GM18861 (cell line): Measurements from ENCODE around the gene VGLL4.

Experiments used
- ATAC-seq: cut with Tn5 transposase; IDR thresholded peaks from one replicate; pipeline ENCODE4 v1.9.1; 2021; ENCODE audit not compliant: unreplicated experiment

The VGLL4 gene

DNA sequence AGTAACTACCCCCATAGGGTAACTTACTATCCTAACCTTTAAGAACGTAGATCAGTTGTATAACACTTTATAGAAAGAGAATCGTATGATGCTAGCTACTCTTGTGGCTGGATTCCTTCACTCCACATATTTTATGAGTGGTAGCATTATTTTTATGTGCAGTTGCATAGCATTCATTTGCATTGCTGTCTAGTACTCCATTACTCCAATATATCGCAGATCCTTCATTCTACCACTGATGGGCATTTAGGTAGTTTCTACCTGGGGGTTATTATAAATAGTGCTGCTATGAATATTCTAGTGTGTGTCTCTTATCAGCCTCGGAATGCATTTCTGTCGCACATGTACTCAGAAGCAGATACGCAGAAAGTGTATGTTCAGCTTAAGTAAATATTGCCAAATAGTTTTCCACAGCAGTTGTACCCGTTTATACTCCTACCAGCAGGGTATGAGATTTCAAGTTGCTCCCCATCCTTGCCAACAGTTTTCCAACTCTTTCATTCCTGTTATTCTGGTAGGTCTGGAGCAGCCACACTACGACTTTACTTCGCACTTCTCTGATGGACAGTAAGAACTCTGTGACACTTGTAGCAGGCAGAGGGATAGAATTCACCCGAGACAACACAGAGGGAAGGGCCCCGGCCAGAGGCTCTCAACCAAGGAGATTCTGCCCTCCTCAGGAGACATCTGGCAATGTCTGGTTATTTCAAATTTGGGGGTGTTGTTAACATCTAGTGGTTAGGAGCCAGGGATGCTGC lies 9.8 kb upstream of the VGLL4 start:
- ATAC-seq = no peak

DNA sequence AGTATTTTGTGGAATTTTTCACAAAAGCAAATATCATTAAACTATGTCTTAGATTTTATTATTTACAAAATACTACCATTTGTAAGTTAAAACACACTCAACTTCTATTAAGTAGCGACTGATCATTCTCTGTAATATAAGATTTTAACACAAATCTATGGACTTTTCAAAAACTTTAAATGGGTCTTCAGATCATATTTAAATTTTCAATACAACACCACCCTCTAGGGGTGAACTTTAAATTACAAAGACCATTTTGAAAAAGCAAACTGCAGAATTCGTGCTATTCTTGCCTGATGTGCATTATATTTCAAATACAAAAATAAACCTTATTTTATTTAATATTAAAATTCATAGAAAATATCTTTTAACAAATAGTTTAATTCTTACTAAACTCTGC lies 8.2 kb upstream of the VGLL4 start:
- ATAC-seq = no peak

DNA sequence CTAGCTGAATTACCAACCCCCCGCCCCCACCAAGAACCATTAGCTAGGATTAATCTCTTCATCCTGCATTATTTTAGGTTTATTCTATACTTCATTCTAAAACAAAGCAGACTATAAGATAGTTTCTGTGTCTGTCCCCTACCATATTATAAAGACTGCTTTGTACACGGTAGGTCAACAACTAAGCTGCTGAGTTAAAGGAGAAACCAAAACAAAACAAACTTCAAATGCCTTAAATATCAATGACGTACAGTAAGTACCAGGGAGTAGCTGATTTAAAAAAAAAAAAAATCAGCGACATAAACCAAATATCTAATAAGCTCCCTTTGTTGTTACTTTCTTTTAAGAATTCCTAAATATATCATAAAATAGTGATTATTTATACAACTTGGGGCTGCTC lies 7.8 kb upstream of the VGLL4 start:
- ATAC-seq = no peak

DNA sequence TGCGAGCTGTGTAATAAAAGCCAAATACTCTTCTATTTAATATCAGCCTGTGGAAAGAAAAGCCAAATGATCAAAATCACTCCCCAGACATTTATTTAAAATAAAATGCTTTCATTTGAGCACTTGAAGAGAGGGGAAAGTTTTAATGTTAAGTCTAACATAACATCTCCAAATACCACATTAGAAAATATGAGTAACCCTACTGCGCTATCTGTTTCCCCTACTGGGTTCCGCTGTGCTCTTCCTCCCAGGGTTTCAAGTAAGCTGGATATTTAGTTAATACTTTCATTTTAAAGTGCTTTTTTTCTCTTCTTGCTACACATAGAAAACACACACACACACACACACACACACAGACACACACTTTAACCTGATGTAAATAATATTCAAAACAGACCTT lies 6.7 kb upstream of the VGLL4 start:
- no peak for ATAC-seq

DNA sequence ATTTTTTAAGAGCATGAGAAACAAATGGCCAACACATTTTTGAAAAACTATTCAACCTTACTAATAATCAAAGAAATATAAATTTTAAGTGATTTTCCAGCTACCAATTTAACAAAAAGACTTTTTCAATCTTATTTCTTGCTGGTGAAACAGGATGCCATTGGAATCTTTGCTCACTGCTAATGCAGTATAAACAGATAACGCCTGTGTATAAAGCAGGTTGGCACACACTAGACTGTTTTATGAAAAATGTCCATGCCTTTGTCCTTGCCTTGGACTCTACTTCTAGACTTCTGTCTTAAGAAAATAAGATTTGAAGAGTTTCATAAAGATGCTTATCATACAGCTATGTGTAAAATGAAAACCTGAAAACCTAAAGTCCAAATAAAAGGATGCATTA lies 5.0 kb upstream of the VGLL4 start:
- no peak for ATAC-seq

DNA sequence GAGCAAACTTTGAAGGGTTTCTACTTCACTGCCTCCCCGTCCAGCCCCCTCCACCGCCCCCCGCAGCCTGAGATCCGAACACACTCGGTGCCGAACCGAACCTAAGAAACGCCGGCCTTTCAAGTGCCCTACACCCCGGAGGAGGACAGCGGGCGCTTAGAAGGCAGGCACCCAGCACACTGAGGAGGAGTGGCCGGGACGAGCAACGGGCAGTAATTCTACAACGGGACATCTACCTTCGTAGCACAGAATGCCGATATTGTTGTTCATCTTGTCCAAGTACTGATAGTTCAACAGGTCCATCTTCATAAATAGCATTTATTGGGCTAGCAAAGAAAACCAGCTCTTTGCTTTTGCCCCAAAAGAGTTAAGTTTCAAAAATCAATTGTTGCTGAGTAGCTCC lies 513 bp downstream of the VGLL4 start:
- no peak for ATAC-seq

DNA sequence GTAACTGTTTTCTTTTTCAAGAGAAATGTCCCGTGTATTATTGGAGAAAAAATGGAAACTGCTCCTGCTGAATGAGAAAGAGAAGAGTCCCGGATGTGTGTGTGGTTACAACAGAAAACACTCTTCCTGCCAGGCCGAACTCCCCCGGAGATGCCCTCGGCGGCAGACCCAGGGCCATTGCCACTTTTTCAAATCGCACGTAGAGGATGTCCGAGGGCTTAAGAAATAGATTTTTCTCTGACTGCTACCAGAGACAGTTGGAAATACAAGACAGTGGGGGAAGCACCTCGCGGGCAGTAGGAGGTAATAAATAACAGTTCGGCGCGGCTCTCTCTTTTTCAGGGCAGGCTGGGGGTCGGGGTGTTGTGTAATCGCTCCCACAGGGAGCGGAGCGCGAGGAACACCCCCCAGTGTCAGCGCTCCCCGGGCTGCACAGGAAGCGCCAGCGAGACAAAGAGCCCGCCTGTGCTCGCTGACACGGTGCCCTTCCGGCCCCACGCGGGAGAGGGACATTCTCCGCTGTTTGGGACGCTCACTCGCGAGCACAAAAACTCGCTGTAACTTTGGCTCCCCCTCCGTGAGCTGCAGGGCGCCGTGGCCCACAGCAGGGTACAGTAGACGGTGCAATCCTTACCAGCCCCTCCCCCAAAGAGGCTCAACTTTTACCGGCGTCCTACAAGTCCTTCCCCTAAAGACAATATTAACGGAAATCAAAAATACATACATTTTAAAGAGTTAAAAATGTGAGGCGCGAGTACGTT lies 1.1 kb downstream of the VGLL4 start:
- ATAC-seq = peak; percentile 62

DNA sequence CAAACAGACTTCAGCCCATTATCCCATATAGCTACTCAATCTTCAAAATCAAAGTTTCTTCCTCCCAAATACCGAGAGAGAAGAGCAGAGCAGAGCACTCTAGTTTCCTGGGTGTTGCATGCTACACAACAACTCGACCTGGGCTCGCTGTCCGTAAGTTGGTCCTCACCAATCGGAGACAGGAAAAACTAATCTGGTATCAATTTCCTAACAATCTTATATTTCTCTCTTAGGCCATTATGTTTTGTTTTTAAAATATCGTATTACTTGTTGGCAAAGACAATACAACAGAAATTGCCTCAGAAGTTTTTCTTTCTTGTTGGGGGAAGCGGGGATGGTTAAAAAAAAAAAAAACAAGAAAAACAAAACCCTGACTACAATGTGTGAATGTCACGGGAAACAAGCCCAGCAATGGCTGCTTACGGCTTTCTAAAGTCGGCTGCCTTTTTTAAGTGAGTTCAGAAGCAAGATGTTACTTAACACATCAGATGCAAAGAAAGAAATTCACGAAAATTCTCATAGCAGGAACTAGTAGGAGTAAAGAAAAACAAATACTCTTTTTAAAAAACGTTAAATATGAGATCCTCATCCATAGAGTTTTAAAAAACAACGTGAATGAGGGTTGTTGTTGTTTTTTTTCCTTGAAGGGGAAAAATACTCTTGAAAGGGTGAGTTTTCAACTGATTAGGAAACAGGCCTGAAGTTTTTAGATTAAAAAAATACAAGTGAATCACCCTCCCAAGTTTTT lies 1.9 kb downstream of the VGLL4 start:
- no peak for ATAC-seq

DNA sequence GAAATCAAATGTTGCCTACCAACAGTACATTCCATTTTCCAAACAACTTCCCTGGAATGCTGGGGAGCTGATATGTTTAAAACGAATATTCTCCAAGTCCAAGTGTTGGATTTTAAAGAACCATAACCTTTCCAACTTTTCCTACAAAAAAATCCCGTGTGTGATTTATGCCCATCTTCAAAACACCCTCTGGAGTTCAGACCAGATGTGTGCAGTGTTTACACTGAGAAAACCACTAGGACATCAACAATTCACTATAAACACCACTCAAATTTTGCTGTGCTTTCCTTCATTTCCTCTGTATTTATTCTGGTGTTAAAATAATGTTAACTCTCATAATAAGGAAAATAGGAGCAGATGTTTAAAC lies 2.4 kb downstream of the VGLL4 start:
- no peak for ATAC-seq

DNA sequence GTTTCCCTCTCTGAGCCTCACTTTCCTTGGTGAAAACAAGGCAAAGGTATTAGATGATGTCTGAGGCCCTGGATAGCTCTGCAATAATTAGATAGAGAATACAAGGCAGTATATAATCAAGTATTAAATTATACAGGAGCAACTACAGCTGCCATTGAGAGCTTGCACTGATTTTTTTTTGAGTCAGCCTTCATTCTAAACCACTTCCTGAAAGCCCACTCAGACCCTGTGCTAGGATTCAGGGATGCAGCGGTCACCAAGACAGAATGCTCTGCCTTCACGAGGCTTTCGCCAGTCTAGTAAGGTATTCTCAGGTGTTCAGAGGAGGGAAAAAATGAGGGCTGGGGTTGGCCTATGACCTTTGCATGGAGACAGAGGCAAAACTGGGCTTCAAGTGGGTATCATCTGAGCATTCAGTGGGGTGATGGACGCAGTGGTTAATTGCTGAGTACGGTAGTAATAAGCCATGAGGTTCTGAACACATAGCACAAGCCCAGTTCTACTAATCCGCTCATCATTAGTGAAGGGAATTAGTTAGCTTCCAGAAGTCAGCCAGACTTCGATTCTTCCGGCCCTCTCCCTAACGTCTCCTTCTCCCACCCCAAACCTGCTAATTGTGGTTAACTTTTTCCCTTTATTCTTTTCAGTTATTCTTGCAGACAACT lies 3.6 kb downstream of the VGLL4 start:
- ATAC-seq = no peak

DNA sequence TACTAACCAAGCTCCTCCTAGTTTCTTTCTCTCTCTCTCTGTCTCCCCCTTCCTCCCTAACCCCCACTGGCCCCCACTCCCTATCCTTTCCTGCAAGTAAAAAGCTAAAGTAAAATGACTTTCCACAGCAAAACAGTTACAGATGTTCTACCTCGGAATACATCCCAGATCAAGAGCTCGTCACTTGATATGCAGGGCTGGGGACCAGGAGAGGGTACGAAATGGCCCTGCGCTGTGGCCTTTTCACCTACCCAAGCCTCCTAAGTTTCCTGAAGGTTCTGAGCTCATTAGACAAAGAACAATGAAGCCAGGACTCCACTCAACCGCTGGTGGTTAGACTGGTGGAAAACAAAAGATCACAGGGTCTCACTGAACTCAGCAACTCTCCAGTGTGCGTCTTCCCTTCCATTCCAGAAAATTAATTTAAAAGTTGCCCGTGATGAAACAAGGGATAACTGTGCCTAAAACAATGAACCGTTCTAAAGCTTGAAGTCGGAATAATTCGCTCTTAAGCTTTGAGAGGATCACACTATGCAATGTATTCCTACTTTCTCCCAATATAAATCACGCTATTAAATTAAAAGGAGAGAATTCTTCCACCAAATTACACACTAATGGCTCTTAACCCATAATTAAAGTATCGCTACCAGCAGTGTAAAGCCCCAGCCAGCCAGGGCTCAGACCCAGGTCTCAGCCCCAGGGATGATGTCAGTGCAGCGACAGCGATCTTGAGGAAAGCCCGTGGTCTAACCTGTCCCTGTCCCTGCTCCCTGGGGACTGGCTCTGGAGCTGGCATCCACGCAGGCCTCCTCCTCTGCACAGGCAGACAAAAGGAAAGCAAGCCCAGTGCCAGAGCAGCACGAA lies 5.0 kb downstream of the VGLL4 start:
- no peak for ATAC-seq

DNA sequence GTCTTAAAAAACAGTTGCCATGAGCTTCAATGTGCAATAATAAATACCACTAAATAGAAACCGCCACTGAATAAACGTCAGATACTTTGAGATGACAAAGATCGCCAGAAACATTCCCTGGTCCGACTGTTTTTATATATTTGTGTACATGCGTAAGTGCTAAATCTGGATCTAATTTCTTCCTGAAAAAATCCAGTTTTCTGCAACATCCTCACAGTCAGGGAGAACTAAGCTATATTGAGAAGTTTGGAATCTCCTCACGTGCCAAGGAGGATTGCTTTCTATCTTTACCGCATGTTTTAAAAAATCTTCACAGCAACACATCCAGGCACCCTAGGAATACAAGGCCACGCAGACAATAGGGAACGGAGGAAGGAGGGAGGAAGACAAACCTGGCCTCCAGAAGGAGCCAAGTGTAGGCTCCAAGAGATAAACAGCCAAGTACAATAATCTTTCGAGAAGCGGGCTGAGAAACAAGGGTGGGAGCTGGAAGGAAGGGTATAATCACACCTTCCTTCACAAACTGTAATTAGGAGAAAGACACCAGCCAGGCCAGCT lies 5.7 kb downstream of the VGLL4 start:
- no peak for ATAC-seq

DNA sequence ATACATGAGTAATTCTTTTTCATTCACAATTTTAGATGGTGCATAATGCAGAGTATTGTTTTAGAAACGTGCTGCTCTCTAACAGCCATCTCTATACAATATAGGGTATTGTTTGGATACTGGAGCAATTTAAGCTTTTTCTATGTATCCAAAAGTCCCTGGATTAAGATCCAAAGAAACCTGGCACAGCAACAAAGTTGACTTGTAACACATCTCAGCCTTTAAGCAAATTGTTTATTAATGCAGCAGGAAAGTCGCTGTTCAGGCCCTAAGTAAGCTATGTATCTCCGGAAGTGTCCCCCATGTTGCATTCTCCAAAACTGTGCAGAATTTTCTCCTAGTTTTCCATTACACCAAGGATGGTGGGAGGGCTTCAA lies 7.3 kb downstream of the VGLL4 start:
- no peak for ATAC-seq

DNA sequence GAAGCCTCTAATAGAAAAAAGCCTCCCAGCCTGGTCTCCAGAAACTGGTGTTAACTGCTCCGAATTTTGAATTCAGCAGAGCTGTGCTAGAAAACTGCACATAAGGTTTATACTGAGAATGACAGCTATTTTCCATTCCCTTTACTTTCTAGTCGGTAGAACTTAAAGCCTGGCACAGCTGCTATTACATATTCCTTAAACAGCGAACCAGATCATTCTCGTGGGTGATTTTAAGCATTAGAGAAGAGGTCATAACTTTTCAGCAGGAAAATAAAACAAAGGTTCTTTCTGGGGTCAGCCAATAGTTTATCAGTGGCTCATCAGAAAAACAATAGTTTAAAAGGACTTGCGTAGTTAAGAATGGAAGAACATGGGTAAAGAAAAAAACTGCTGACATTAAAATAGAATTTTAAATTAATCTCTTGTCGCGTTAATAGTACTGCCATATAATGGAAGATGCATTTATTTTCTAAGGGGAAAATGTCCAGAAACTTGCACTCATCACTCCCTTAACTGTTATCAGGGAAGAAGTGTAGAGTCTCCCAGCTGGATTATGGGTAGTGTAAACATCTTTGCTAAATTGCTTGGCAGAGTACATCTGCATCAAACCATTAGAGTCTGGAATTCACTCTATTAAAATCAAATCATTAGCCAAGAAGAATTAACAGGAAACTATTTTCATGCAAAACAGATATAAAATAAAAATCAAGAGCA lies 7.9 kb downstream of the VGLL4 start:
- ATAC-seq = no peak

DNA sequence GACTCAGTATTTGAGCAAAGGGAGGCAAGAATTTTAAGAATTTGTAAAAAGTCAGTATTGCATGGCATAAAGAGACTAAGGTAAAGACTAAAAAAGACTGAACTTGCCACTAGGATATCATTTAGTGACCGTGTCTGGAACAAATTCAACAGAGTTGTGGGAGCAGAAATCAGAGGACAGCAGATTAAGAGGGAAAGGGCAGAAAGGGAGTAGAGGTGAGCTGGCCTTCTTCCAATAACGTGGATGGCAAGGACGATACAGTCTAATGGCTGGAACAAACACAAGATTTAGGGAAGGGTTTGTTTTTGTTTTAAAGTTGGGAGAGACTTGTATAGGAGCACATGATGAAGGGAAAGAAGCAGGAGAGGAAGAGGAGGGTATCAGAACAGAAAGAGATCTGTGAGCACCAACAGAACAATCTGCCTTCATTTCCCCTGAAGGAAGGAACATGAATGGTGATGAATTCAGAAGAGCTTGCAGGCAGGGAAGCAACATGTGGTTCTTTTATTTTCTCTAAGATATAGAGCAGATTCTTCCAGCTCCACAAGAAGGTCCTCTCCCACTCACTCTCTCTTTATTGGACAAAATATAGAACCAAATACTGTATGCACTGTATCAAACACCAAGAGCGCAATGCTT lies 8.6 kb downstream of the VGLL4 start:
- ATAC-seq = no peak

DNA sequence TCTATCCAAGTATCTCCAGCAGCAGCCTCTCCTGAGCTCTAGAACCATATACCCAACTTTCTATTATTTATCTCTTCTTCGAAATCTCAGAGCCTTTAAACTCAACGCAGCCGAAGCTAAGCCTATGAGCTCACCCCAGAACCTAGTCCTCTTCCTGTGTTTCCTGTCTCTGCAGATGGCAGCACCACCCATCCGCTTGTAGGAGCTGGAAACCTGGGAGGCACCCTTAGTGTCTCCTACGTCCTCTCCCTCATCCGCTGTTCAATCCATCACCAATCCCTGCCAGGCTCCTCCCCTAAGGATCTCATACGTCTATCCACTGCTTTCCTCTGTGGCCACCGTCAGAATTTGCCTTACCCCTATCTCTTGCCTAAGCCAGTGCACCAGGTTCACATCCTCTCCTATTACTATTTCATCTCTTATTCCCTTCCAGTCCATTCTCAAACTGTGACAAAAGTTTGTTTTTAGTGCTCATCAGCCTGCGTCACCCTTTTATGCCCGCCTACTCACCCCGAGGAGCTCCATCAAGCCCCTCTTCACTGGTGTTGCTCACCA lies 9.6 kb downstream of the VGLL4 start:
- ATAC-seq = no peak

DNA sequence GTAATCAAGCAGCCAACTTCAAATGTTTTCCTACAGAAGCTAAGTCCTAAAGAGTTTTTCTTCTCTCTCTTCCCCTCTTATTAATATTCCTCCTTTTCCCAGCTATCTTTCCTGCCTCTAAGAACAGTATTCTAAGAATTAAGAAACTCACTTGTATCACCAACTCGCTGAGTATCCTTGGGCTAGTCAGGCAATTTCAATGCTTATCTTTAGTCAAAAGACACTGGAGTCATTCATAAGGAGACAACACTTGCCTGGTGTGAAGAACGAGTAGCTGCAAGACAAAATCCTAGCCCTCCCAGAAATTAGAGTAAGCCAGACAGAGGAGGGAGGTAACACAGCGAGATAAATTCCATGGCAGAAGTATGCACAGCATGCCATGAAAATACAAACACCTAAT lies 10.7 kb downstream of the VGLL4 start:
- ATAC-seq = no peak

DNA sequence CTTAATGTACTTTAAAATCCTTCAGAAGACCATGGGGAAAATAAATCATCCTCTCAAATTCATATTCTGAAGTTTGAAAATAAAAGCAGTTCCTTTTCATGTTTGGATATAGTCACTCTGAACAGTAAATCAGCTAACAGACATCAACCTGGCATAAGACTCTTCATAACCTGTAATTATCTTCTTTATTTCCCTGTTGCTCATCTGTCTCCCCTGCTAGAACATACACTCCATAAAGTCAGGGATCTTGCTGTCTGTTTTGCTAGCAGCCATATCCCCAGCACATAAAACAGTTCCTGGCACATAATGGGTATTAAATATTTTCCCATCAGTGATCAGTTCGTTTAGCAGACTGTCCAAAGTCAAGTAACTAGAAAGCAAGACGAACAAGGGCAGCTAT lies 11.2 kb downstream of the VGLL4 start:
- no peak for ATAC-seq

DNA sequence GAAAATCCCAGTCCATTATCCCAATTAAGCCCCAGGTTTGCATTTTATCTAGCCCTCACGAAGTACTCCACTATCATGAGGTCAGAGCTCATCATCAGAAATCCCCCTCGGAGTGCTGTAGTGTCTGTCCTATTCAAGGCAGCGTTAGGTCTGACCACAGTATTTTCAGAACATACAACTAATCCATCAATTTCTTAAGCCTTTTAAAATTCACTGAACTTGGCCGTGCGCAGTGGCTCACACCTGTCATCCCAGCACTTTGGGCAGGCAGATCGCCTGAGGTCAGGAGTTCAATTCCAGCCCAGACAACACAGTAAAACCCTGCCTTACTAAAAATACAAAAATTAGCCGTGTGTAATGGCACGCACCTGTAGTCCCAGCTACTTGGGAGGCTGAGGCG lies 11.9 kb downstream of the VGLL4 start:
- ATAC-seq = no peak
